Liver (tissue), 9 donors: ENCODE results near the gene SLC7A6. TPM values are rescaled to one million over a fixed set of nuclear protein-coding genes. Genes with fewer than 3 reads are reported as not detected.

ENCODE experiments used
- DNase-seq: peaks from one replicate; pipeline ENCODE4 v3.0.0-alpha.2; 2017; ENCODE audit warnings: low spot score
- H3K27ac ChIP-seq, 2 donors: one replicate each; pipeline ENCODE4 v1.7.0; 2013; ENCODE audit warnings: inconsistent platforms in 2 of 2, low read length in 2 of 2, control low read depth in 1 of 2, low read depth in 1 of 2, mild to moderate bottlenecking in 1 of 2
- H3K27me3 ChIP-seq, 4 donors: one replicate each; pipeline versions ENCODE4 v1.6.1 to v1.7.0; 2013; ENCODE audit warnings: low read length in 3 of 4, inconsistent platforms in 1 of 4, mild to moderate bottlenecking in 1 of 4, moderate library complexity in 1 of 4; ENCODE audit not compliant: control insufficient read depth in 4 of 4, insufficient read depth in 4 of 4
- H3K36me3 ChIP-seq, 4 donors: one replicate each; pipeline versions ENCODE4 v1.6.1 to v1.7.0; 2013; ENCODE audit warnings: low read length in 3 of 4, mild to moderate bottlenecking in 3 of 4, low read depth in 1 of 4, moderate library complexity in 1 of 4; ENCODE audit not compliant: control insufficient read depth in 4 of 4, insufficient read depth in 3 of 4
- H3K4me1 ChIP-seq, 4 donors: one replicate each; pipeline versions ENCODE4 v1.6.1 to v1.7.0; 2013; ENCODE audit warnings: low read length in 3 of 4, mild to moderate bottlenecking in 3 of 4, moderate library complexity in 1 of 4; ENCODE audit not compliant: control insufficient read depth in 4 of 4, insufficient read depth in 4 of 4
- H3K4me3 ChIP-seq, 3 donors: one replicate each; pipeline versions ENCODE4 v1.6.1 to v1.7.0; 2013; ENCODE audit warnings: low read length in 3 of 3, control low read depth in 1 of 3, low read depth in 1 of 3, mild to moderate bottlenecking in 1 of 3
- H3K9ac ChIP-seq, 2 donors: one replicate each; pipeline ENCODE4 v1.7.0; 2013; ENCODE audit warnings: low read length in 2 of 2, mild to moderate bottlenecking in 2 of 2, moderate library complexity in 2 of 2, control low read depth in 1 of 2, low read depth in 1 of 2
- H3K9me3 ChIP-seq, 4 donors: one replicate each; pipeline versions ENCODE4 v1.6.1 to v1.7.0; 2013; ENCODE audit warnings: low read length in 3 of 4; ENCODE audit not compliant: control insufficient read depth in 4 of 4
- ATF3 ChIP-seq: IDR thresholded peaks from 2 replicates; pipeline ENCODE4 v1.6.1; 2016; ENCODE audit warnings: antibody characterized with exemption
- CTCF ChIP-seq: fragments of 150-350 bp; IDR thresholded peaks from 2 replicates; pipeline ENCODE4 v1.5.1; 2017; ENCODE audit warnings: improper control_type of control experiment, low read depth, low read length; ENCODE audit not compliant: missing input control
- EGR1 ChIP-seq, 2 donors: IDR thresholded peaks; 2 replicates each; pipeline ENCODE4 v1.6.1; 2016 to 2018; ENCODE audit warnings: antibody characterized with exemption in 2 of 2, low read depth in 2 of 2
- FOXA1 ChIP-seq: IDR thresholded peaks from 2 replicates; pipeline ENCODE4 v1.6.1; 2016; ENCODE audit warnings: antibody characterized with exemption
- FOXA2 ChIP-seq: IDR thresholded peaks from 2 replicates; pipeline ENCODE4 v1.6.1; 2016; ENCODE audit warnings: antibody characterized with exemption
- GABPA ChIP-seq, 2 donors: IDR thresholded peaks in 1 of 2; conservative IDR thresholded peaks in 1 of 2; 2 replicates each; pipeline ENCODE4 v1.6.1; 2016; ENCODE audit warnings: antibody characterized with exemption in 2 of 2, mild to moderate bottlenecking in 1 of 2, moderate library complexity in 1 of 2
- HNF4A ChIP-seq, 2 donors: conservative IDR thresholded peaks; 2 replicates each; pipeline ENCODE4 v1.6.1; 2016; ENCODE audit warnings: antibody characterized with exemption in 2 of 2, mild to moderate bottlenecking in 2 of 2
- HNF4G ChIP-seq: IDR thresholded peaks from 2 replicates; pipeline ENCODE4 v1.6.1; 2016; ENCODE audit warnings: antibody characterized with exemption
- JUND ChIP-seq, 2 donors: IDR thresholded peaks; 2 replicates each; pipeline ENCODE4 v1.6.1; 2016; ENCODE audit warnings: antibody characterized with exemption in 2 of 2
- MAX ChIP-seq: IDR thresholded peaks from 2 replicates; pipeline ENCODE4 v1.6.1; 2016; ENCODE audit warnings: antibody characterized with exemption
- NR2F2 ChIP-seq: IDR thresholded peaks from 2 replicates; pipeline ENCODE4 v1.6.1; 2016; ENCODE audit warnings: antibody characterized with exemption
- RAD21 ChIP-seq, 2 donors: IDR thresholded peaks; 2 replicates each; pipeline ENCODE4 v1.6.1; 2016; ENCODE audit warnings: antibody characterized with exemption in 2 of 2, mild to moderate bottlenecking in 2 of 2
- REST ChIP-seq: IDR thresholded peaks from 2 replicates; pipeline ENCODE4 v1.6.1; 2016; ENCODE audit warnings: antibody characterized with exemption, mild to moderate bottlenecking
- RXRA ChIP-seq, 2 donors: IDR thresholded peaks; 2 replicates each; pipeline ENCODE4 v1.6.1; 2017 to 2018; ENCODE audit warnings: antibody characterized with exemption in 2 of 2, mild to moderate bottlenecking in 1 of 2
- SP1 ChIP-seq: IDR thresholded peaks from 2 replicates; pipeline ENCODE4 v1.6.1; 2018; ENCODE audit warnings: antibody characterized with exemption, mild to moderate bottlenecking
- TAF1 ChIP-seq: conservative IDR thresholded peaks from 2 replicates; pipeline ENCODE4 v1.6.1; 2016; ENCODE audit warnings: antibody characterized with exemption, mild to moderate bottlenecking
- YY1 ChIP-seq: IDR thresholded peaks from 2 replicates; pipeline ENCODE4 v1.6.1; 2016; ENCODE audit warnings: antibody characterized with exemption, mild to moderate bottlenecking
- ZBTB33 ChIP-seq: IDR thresholded peaks from 2 replicates; pipeline ENCODE4 v1.6.1; 2016; ENCODE audit warnings: antibody characterized with exemption
- whole genome bisulfite sequencing: extraction: QIAGEN DNeasy Blood & Tissue Kit; methylation state at CpG from one replicate; pipeline ENCODE4 v1.1.7; 2013; 5-methylcytosine and 5-hydroxymethylcytosine counted together
- polyA plus RNA-seq, 2 donors: library from polyadenylated mRNA; stranded (reverse) in 1 of 2; unstranded in 1 of 2; fragments of 200-250 nt in 1 of 2; fragments of >200 nt in 1 of 2; fragmentation: Nextera tagmentation in 1 of 2; extraction: Ambion mirVana in 1 of 2; gene quantifications; one replicate each; pipeline versions ENCODE4 v1.2.1 to v1.2.3, GENCODE V29; 2013 to 2015
- total RNA-seq, 2 donors: library from RNA; depleted of rRNA; stranded (reverse); fragments of >200 nt; gene quantifications; one replicate each; pipeline ENCODE4 v1.2.3, GENCODE V29; 2014
- donor health status: healthy.
- donor health status: healthy.
- donor health status: healthy.
- donor health status: healthy.
- donor health status: healthy.

SLC7A6 gene
- total and polyA plus RNA-seq, 4 donors, result 1.2 to 4.9 (median 1.9) TPM

GRCh38 chr16:68273896-68274295 lies 9.6 kb downstream of the SLC7A6 start:
- Histone ChIP-seq H3K4me3 (no peak overlapping the region), H3K27me3 (no peaks in the 10 kb centered on the region), H3K9ac (no peak overlapping the region), H3K4me1 (no peaks in the 10 kb centered on the region), H3K27ac (no peak overlapping the region), H3K9me3 (no peaks in the 10 kb centered on the region), H3K36me3 (no peaks in the 10 kb centered on the region)
- TF ChIP-seq RAD21 (IDR thresholded peaks at IDR 0.05) (no peak), HNF4G (no peak), EGR1 (IDR thresholded peaks at IDR 0.05; ENCODE audit: low read depth in 2 of 2) (no peak), HNF4A (conservative IDR thresholded peaks at IDR 0.05) (no peak), MAX (no peak), YY1 (no peak), REST (no peak), JUND (IDR thresholded peaks at IDR 0.05) (no peak), GABPA (IDR thresholded peaks at IDR 0.05 in 1 of 2, conservative IDR thresholded peaks at IDR 0.05 in 1 of 2) (no peak), RXRA (IDR thresholded peaks at IDR 0.05) (no peak), NR2F2 (no peak), CTCF (no peak), ATF3 (no peak), FOXA2 (no peak), FOXA1 (no peak), SP1 (no peak), TAF1 (no peak), ZBTB33 (no peak)
- no peak for DNase-seq
- WGBS, result 94% methylated on average over 8 of the region's 8 CpGs

DNA sequence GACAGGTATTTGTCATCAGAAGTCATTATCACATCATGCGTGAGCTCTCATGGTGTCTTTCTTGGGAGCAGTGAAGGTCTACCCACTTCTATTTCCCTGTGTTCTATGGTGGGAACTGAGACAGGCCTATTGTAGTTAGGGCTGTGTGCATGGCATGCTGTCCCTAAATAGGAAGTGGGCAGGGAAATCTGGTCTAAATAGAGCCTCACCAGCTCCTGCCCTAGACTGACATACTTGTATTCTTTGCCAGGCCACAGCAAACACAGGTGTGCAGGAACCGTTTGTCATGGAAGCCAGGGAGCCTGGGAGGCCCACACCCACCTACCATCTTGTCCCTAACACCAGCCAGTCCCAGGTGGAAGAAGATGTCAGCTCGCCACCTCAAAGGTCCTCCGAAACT lies 10.1 kb downstream of the SLC7A6 start:
- Histone ChIP-seq H3K4me1 (no peaks in the 10 kb centered on the region), H3K4me3 (no peak overlapping the region), H3K27ac (no peak overlapping the region), H3K9ac (no peak overlapping the region), H3K27me3 (no peaks in the 10 kb centered on the region), H3K9me3 (no peaks in the 10 kb centered on the region), H3K36me3 (no peaks in the 10 kb centered on the region)
- DNase-seq, result no peak
- 93% methylated on average over 4 of the region's 4 CpGs for WGBS
- TF ChIP-seq ATF3 (no peak), SP1 (no peak), FOXA2 (no peak), RXRA (IDR thresholded peaks at IDR 0.05) (no peak), MAX (no peak), RAD21 (IDR thresholded peaks at IDR 0.05) (no peak), HNF4A (conservative IDR thresholded peaks at IDR 0.05) (no peak), ZBTB33 (no peak), JUND (IDR thresholded peaks at IDR 0.05) (no peak), HNF4G (no peak), REST (no peak), GABPA (IDR thresholded peaks at IDR 0.05 in 1 of 2, conservative IDR thresholded peaks at IDR 0.05 in 1 of 2) (no peak)
